Esophagus muscularis mucosa (tissue), 4 donors: ENCODE data around the gene SLC7A14. TPM values are rescaled to one million over a fixed set of nuclear protein-coding genes. Genes with fewer than 3 reads are reported as not detected.

Experiments
- DNase-seq: peaks from one replicate; pipeline ENCODE4 v3.0.0-alpha.2; 2017; ENCODE audit errors: extremely low spot score
- H3K27ac ChIP-seq, 4 donors: fragments of 200-600 bp; sonication (generic); replicated peaks in 1 of 4; 1 replicate in 3 of 4; 2 replicates in 1 of 4; pipeline ENCODE4 v1.5.1; 2016 to 2019; ENCODE audit warnings: mild to moderate bottlenecking in 1 of 4
- H3K27me3 ChIP-seq, 4 donors: fragments of 200-600 bp; sonication (generic); one replicate each; pipeline versions ENCODE4 v1.5.1 to v1.6.0; 2016 to 2019
- H3K36me3 ChIP-seq, 4 donors: fragments of 200-600 bp; sonication (generic); one replicate each; pipeline ENCODE4 v1.5.1; 2016 to 2019
- H3K4me1 ChIP-seq, 4 donors: fragments of 200-600 bp; sonication (generic); one replicate each; pipeline ENCODE4 v1.5.1; 2016 to 2019
- H3K4me3 ChIP-seq, 4 donors: fragments of 200-600 bp; sonication (generic); 1 replicate in 2 of 4; 2 replicates in 2 of 4; pipeline ENCODE4 v1.5.1; 2016 to 2019; ENCODE audit warnings: mild to moderate bottlenecking in 4 of 4, moderate library complexity in 1 of 4
- H3K9me3 ChIP-seq, 4 donors: fragments of 200-600 bp; sonication (generic); 1 replicate in 3 of 4; 2 replicates in 1 of 4; pipeline ENCODE4 v1.5.1; 2016 to 2019
- EP300 ChIP-seq: sonication (generic); formaldehyde crosslinking; IDR thresholded peaks from one replicate; pipeline ENCODE4 v1.6.1; 2017; ENCODE audit warnings: antibody characterized with exemption
- POLR2A ChIP-seq: fragments of 450-650 bp; IDR thresholded peaks from one replicate; pipeline ENCODE4 v1.6.1; 2017; ENCODE audit warnings: antibody characterized with exemption, moderate library complexity, mild to moderate bottlenecking, low read depth
- POLR2AphosphoS5 ChIP-seq, 2 donors: sonication (generic); formaldehyde crosslinking; IDR thresholded peaks; one replicate each; pipeline ENCODE4 v1.6.1; 2017; ENCODE audit warnings: antibody characterized with exemption in 2 of 2
- WGBS: methylation state at CpG from one replicate; pipeline ENCODE4 v1.1.5; 2018; 5-methylcytosine and 5-hydroxymethylcytosine counted together
- intact Hi-C: fragments of 100-400 bp; cut with DNase I; formaldehyde crosslinking; loops from one replicate; pipeline ENCODE4 v1.15.1; 2023
- total RNA-seq, 4 donors: library from RNA; depleted of rRNA; stranded (reverse); fragments of >200 nt; gene quantifications; one replicate each; pipeline versions ENCODE4 v1.1.0 to v1.2.1, GENCODE V29; 2016
- TF ChIP-seq, protein P1 (sequence below), 3 experiments: fragments of 200-600 bp in 2 of 3; fragments of 450-650 bp in 1 of 3; sonication (generic) in 2 of 3; IDR thresholded peaks; one replicate each; pipeline ENCODE4 v1.5.1; 2017 to 2019; ENCODE audit warnings: antibody characterized with exemption in 3 of 3, mild to moderate bottlenecking in 2 of 3, moderate library complexity in 1 of 3

Gene SLC7A14
- total RNA-seq, 4 donors from 2014 or later = 0.42 to 1.3 (median 0.58) TPM

DNA sequence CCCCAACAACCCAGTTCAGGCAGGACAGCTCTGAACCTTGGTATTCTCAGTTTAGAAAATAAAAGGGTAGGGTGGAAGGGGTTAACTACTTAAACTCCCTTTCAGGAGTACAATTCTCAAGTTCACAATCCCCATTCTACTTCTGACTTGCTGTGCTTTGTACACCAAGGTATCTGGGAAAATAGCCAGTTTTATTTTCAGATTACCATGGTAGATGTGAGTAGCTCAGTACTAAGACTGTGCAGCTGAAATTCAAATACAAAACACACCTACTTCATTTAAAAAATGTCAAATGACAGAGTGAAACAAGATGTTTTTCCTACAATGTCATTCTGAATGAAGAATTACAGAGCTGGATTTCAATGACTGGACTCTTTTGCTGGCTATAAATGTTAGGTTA, 27.4 kb downstream of the SLC7A14 start:
- intact Hi-C loops = no loop called here

DNA sequence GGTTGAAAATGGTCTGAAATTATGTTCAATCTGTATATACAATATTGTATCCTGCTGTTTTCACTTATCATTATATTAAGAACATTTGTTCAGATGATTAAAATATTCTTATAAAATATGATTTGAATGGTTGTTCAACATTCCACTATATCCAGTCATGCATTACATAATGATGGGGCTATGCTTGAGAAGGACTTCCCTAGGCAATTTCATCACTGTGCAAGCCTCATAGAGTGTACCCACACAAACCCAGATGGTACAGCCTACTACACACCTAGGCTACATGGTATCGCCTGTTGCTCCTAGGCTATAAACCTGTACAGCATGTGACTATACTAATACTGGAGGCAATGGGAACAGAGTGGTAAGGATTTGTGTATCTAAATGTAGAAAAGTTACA, 30.5 kb downstream of the SLC7A14 start:
- DNase-seq = no peak
- no peaks in the 10 kb centered on the region for H3K36me3 ChIP-seq
- no peak for TF ChIP-seq EP300
- TF ChIP-seq, protein P1, sequence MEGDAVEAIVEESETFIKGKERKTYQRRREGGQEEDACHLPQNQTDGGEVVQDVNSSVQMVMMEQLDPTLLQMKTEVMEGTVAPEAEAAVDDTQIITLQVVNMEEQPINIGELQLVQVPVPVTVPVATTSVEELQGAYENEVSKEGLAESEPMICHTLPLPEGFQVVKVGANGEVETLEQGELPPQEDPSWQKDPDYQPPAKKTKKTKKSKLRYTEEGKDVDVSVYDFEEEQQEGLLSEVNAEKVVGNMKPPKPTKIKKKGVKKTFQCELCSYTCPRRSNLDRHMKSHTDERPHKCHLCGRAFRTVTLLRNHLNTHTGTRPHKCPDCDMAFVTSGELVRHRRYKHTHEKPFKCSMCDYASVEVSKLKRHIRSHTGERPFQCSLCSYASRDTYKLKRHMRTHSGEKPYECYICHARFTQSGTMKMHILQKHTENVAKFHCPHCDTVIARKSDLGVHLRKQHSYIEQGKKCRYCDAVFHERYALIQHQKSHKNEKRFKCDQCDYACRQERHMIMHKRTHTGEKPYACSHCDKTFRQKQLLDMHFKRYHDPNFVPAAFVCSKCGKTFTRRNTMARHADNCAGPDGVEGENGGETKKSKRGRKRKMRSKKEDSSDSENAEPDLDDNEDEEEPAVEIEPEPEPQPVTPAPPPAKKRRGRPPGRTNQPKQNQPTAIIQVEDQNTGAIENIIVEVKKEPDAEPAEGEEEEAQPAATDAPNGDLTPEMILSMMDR (IDR thresholded peaks at IDR 0.05) = no peak
- TF ChIP-seq POLR2AphosphoS5 (IDR thresholded peaks at IDR 0.05) = no peak
- TF ChIP-seq POLR2A = no peak
- intact Hi-C loops = no loop called here
- H3K27ac ChIP-seq = no peak overlapping the region
- H3K27me3 ChIP-seq = no peaks in the 10 kb centered on the region
- H3K4me1 ChIP-seq = no peaks in the 10 kb centered on the region
- H3K9me3 ChIP-seq = no peaks in the 10 kb centered on the region
- no peak overlapping the region for H3K4me3 ChIP-seq
- 100% methylated on average over 1 of the region's 1 CpG for WGBS

More for the DNA sequence above, 27.4 kb downstream of the SLC7A14 start:
- DNase-seq = no peak
- Histone ChIP-seq H3K36me3 (no peaks in the 10 kb centered on the region), H3K9me3 (no peaks in the 10 kb centered on the region), H3K4me3 (no peak overlapping the region), H3K27me3 (no peaks in the 10 kb centered on the region), H3K27ac (no peak overlapping the region), H3K4me1 (no peaks in the 10 kb centered on the region)
- TF ChIP-seq, protein P1 (IDR thresholded peaks at IDR 0.05) = no peak
- TF ChIP-seq POLR2A = no peak

DNA sequence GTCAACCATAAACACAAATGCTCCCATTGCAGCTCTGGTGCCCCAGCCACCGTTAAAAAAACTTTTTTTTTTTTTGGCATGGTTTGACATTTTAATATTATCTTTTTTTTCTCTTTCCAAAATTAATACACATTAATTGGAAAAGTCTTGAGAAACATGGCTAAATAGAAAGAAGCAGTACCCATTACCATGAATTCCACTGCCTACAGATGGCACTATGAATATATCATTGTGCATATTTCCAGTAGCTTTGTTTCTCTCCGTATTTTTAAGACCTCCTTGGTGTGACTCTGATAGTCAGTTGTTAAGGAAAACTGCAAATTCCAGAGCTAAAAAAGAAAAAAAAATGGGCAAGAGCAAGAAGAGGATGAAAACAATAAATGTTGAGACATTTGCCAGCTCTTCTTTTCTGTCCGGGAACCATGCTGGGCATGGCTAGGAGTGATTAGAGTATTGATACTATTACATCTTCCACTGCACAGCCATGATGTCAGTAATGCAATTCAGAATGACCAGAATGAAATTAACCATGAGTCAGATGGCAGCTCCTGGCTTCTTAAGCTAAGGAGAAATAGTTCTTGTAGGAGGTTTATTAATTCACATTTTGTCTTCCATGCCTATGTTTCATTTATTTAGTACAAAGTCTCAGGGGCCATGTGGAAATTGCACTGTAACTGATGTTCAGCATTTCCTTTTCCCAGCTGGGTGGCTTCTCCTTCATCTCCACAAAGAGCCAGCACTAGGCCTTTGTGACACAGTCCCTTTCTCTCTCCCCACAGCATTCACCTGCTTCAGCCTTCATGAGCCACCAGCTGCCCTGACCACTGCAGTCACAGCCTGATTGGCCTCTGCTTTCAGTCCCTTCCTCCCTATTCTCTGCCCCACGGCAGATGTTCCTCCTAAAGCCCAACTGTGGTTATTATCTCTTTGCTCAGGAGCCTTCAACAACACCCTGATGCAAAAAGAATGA, 31.8 kb downstream of the SLC7A14 start:
- intact Hi-C loops = no loop called here
- Histone ChIP-seq H3K4me1 (no peaks in the 10 kb centered on the region), H3K27me3 (no peaks in the 10 kb centered on the region), H3K27ac (no peak overlapping the region), H3K36me3 (no peaks in the 10 kb centered on the region), H3K9me3 (no peaks in the 10 kb centered on the region), H3K4me3 (no peak overlapping the region)
- TF ChIP-seq EP300 (no peak), POLR2A (no peak), POLR2AphosphoS5 (IDR thresholded peaks at IDR 0.05) (no peak)
- TF ChIP-seq, protein P1 (IDR thresholded peaks at IDR 0.05) = no peak
- DNase-seq = peak; percentile 55
- 69% methylated on average over 4 of the region's 4 CpGs for WGBS

DNA sequence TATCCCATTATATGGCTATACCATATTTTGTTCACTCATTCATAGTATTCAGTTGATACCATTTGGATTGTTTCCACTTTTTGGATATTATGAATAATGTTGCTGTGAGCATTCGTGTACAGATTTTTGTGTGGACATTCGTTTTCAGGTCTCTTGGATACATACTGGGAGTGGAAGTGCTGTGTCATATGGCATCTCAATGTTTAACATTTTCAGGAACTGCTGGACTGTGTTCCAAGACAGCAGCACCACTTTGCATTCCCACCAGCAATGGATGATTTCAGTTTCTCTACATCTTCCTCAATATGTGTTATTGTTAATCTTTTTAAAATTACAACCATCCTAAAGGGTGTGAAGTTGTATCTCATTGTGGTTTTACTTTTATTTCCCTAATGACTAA, 34.6 kb downstream of the SLC7A14 start:
- Histone ChIP-seq H3K9me3 (no peaks in the 10 kb centered on the region), H3K36me3 (no peaks in the 10 kb centered on the region), H3K27me3 (peaks cover 0 to 4% (median 0%) of the 10 kb centered on the region in 4 donors), H3K4me1 (no peaks in the 10 kb centered on the region), H3K27ac (no peak overlapping the region), H3K4me3 (no peak overlapping the region)
- DNase-seq = no peak
- TF ChIP-seq POLR2A (no peak), EP300 (no peak), POLR2AphosphoS5 (IDR thresholded peaks at IDR 0.05) (no peak)
- TF ChIP-seq, protein P1 (IDR thresholded peaks at IDR 0.05) = no peak
- intact Hi-C loops = no loop called here
- 49% methylated on average over 2 of the region's 2 CpGs for WGBS
